ENCODE results near the gene PIM2.

GRCh38 chrX:48899078-48899410 lies 19.8 kb downstream of the PIM2 start:
- no peak for TF ChIP-seq CTCF (IDR thresholded peaks at IDR 0.05; ENCODE audit: poor library complexity)
- no peak for TF ChIP-seq EZH2 (IDR thresholded peaks at IDR 0.05; ENCODE audit: borderline replicate concordance)

Data from hepatocyte (in vitro differentiated cells).